ENCODE data around the gene CDSN.

- TF ChIP-seq CTCF (IDR thresholded peaks at IDR 0.05; ENCODE audit: poor library complexity) (no peak), EZH2 (IDR thresholded peaks at IDR 0.05; ENCODE audit: borderline replicate concordance) (no peak)
Observed at GRCh38 chr6:31103136-31103535, 17.1 kb downstream of the CDSN start.
